ENCODE results near the gene EP400. TPM values are rescaled to one million over a fixed set of nuclear protein-coding genes. Genes with fewer than 3 reads are reported as not detected.

EP400 gene
- total and polyA plus RNA-seq, 2 donors (not counting 1 experiment from before 2014, with no cell fraction given) = 3.4 to 12.4 TPM

GRCh38 chr12:131902332-131903241 lies 47.2 kb upstream of the EP400 start:
- H2AFZ ChIP-seq (ENCODE audit: low read length) = no peak overlapping the region
- no peaks in the 10 kb centered on the region for H3K79me2 ChIP-seq (ENCODE audit: control insufficient read depth, insufficient read depth, low read length)
- H3K36me3 ChIP-seq (ENCODE audit: control insufficient read depth, insufficient read depth, low read length) = no peaks in the 10 kb centered on the region
- H3K4me3 ChIP-seq (replicated peaks in 1 of 4; ENCODE audit: control extremely low read depth in 1 of 4, insufficient read depth in 1 of 4, low read depth in 3 of 4, low read length in 4 of 4) = no peak overlapping the region
- TF ChIP-seq CTCF (conservative IDR thresholded peaks at IDR 0.05 in 1 of 2, IDR thresholded peaks at IDR 0.05 in 1 of 2; ENCODE audit: low read depth in 1 of 2, low read length in 2 of 2) (no peak), EZH2 (IDR thresholded peaks at IDR 0.05; ENCODE audit: low read length, missing control alignments) (no peak)
- no peak overlapping the region for H3K4me2 ChIP-seq (ENCODE audit: extremely low read depth, insufficient read depth, low read length)
- no peaks in the 10 kb centered on the region for H3K4me1 ChIP-seq (ENCODE audit: control insufficient read depth, extremely low read depth, insufficient read depth, low read length)
- no peak for DNase-seq (ENCODE audit: low read depth in 2 of 2)
- H4K20me1 ChIP-seq (ENCODE audit: control insufficient read depth, extremely low read depth, insufficient read depth, low read length) = no peaks in the 10 kb centered on the region
- H3K9me3 ChIP-seq (ENCODE audit: control insufficient read depth, insufficient read depth, low read depth, low read length) = no peaks in the 10 kb centered on the region
- no peak overlapping the region for H3K9ac ChIP-seq (ENCODE audit: insufficient read depth, low read length)
- H3K27me3 ChIP-seq (ENCODE audit: control insufficient read depth, insufficient read depth, low read length) = no peaks in the 10 kb centered on the region
- no peak overlapping the region for H3K27ac ChIP-seq (ENCODE audit: insufficient read depth, low read length)

GRCh38 chr12:131903270-131904255 lies 46.2 kb upstream of the EP400 start:
- no peaks in the 10 kb centered on the region for H3K79me2 ChIP-seq (ENCODE audit: control insufficient read depth, insufficient read depth, low read length)
- no peaks in the 10 kb centered on the region for H4K20me1 ChIP-seq (ENCODE audit: control insufficient read depth, extremely low read depth, insufficient read depth, low read length)
- H3K9ac ChIP-seq (ENCODE audit: insufficient read depth, low read length) = no peak overlapping the region
- no peak overlapping the region for H3K27ac ChIP-seq (ENCODE audit: insufficient read depth, low read length)
- TF ChIP-seq EZH2 (IDR thresholded peaks at IDR 0.05; ENCODE audit: low read length, missing control alignments) (no peak), CTCF (conservative IDR thresholded peaks at IDR 0.05 in 1 of 2, IDR thresholded peaks at IDR 0.05 in 1 of 2; ENCODE audit: low read depth in 1 of 2, low read length in 2 of 2) (no peak)
- H2AFZ ChIP-seq (ENCODE audit: low read length) = no peak overlapping the region
- H3K4me2 ChIP-seq (ENCODE audit: extremely low read depth, insufficient read depth, low read length) = no peak overlapping the region
- no peaks in the 10 kb centered on the region for H3K36me3 ChIP-seq (ENCODE audit: control insufficient read depth, insufficient read depth, low read length)
- no peaks in the 10 kb centered on the region for H3K4me1 ChIP-seq (ENCODE audit: control insufficient read depth, extremely low read depth, insufficient read depth, low read length)
- DNase-seq (ENCODE audit: low read depth in 2 of 2) = no peak
- no peak overlapping the region for H3K4me3 ChIP-seq (replicated peaks in 1 of 4; ENCODE audit: control extremely low read depth in 1 of 4, insufficient read depth in 1 of 4, low read depth in 3 of 4, low read length in 4 of 4)
- H3K27me3 ChIP-seq (ENCODE audit: control insufficient read depth, insufficient read depth, low read length) = no peaks in the 10 kb centered on the region
- no peaks in the 10 kb centered on the region for H3K9me3 ChIP-seq (ENCODE audit: control insufficient read depth, insufficient read depth, low read depth, low read length)

GRCh38 chr12:131904346-131904745 lies 45.4 kb upstream of the EP400 start:
- H3K36me3 ChIP-seq (ENCODE audit: control insufficient read depth, insufficient read depth, low read length) = no peaks in the 10 kb centered on the region
- H3K4me2 ChIP-seq (ENCODE audit: extremely low read depth, insufficient read depth, low read length) = no peak overlapping the region
- H3K4me3 ChIP-seq (replicated peaks in 1 of 4; ENCODE audit: control extremely low read depth in 1 of 4, insufficient read depth in 1 of 4, low read depth in 3 of 4, low read length in 4 of 4) = no peak overlapping the region
- no peak overlapping the region for H3K27ac ChIP-seq (ENCODE audit: insufficient read depth, low read length)
- no peak for DNase-seq (ENCODE audit: low read depth in 2 of 2)
- H3K9ac ChIP-seq (ENCODE audit: insufficient read depth, low read length) = no peak overlapping the region
- H3K9me3 ChIP-seq (ENCODE audit: control insufficient read depth, insufficient read depth, low read depth, low read length) = no peaks in the 10 kb centered on the region
- no peaks in the 10 kb centered on the region for H3K27me3 ChIP-seq (ENCODE audit: control insufficient read depth, insufficient read depth, low read length)
- no peaks in the 10 kb centered on the region for H3K4me1 ChIP-seq (ENCODE audit: control insufficient read depth, extremely low read depth, insufficient read depth, low read length)
- H3K79me2 ChIP-seq (ENCODE audit: control insufficient read depth, insufficient read depth, low read length) = no peaks in the 10 kb centered on the region
- no peaks in the 10 kb centered on the region for H4K20me1 ChIP-seq (ENCODE audit: control insufficient read depth, extremely low read depth, insufficient read depth, low read length)
- no peak overlapping the region for H2AFZ ChIP-seq (ENCODE audit: low read length)
- TF ChIP-seq CTCF (conservative IDR thresholded peaks at IDR 0.05 in 1 of 2, IDR thresholded peaks at IDR 0.05 in 1 of 2; ENCODE audit: low read depth in 1 of 2, low read length in 2 of 2) (no peak), EZH2 (IDR thresholded peaks at IDR 0.05; ENCODE audit: low read length, missing control alignments) (no peak)
